Ishikawa (cell line): Measurements from ENCODE around the gene RAP1GAP.

ENCODE experiments used
- CEBPB ChIP-seq: IDR thresholded peaks from 2 replicates; pipeline ENCODE4 v1.6.1; 2012
- CREB1 ChIP-seq: IDR thresholded peaks from 2 replicates; pipeline ENCODE4 v1.6.1; 2012; ENCODE audit warnings: low read depth
- EGR1 ChIP-seq: IDR thresholded peaks from 2 replicates; pipeline ENCODE4 v1.6.1; 2012
- EP300 ChIP-seq: IDR thresholded peaks from 2 replicates; pipeline ENCODE4 v1.6.1; 2012; ENCODE audit warnings: borderline replicate concordance
- FOXM1 ChIP-seq: IDR thresholded peaks from 2 replicates; pipeline ENCODE4 v1.6.1; 2012; ENCODE audit warnings: low read depth, borderline replicate concordance
- NFIC ChIP-seq: IDR thresholded peaks from 2 replicates; pipeline ENCODE4 v1.6.1; 2012
- RAD21 ChIP-seq: IDR thresholded peaks from 2 replicates; pipeline ENCODE4 v1.6.1; 2012; ENCODE audit warnings: low read depth
- TAF1 ChIP-seq: IDR thresholded peaks from 2 replicates; pipeline ENCODE4 v1.6.1; 2012; ENCODE audit warnings: low read depth, mild to moderate bottlenecking
- TCF12 ChIP-seq: IDR thresholded peaks from 2 replicates; pipeline ENCODE4 v1.6.1; 2012; ENCODE audit warnings: low read depth
- TEAD4 ChIP-seq: IDR thresholded peaks from 2 replicates; pipeline ENCODE4 v1.6.1; 2012
- USF1 ChIP-seq: IDR thresholded peaks from 2 replicates; pipeline ENCODE4 v1.6.1; 2012
- YY1 ChIP-seq: IDR thresholded peaks from 2 replicates; pipeline ENCODE4 v1.6.1; 2012; ENCODE audit warnings: low read depth
- ZBTB7A ChIP-seq: IDR thresholded peaks from 2 replicates; pipeline ENCODE4 v1.6.1; 2012; ENCODE audit warnings: low read depth
- TF ChIP-seq, protein P1 (sequence below): IDR thresholded peaks from 2 replicates; pipeline ENCODE4 v1.6.1; 2012
- TF ChIP-seq, protein P2 (sequence below): IDR thresholded peaks from 2 replicates; pipeline ENCODE4 v1.6.1; 2012; ENCODE audit warnings: low read depth, mild to moderate bottlenecking

Gene RAP1GAP

DNA sequence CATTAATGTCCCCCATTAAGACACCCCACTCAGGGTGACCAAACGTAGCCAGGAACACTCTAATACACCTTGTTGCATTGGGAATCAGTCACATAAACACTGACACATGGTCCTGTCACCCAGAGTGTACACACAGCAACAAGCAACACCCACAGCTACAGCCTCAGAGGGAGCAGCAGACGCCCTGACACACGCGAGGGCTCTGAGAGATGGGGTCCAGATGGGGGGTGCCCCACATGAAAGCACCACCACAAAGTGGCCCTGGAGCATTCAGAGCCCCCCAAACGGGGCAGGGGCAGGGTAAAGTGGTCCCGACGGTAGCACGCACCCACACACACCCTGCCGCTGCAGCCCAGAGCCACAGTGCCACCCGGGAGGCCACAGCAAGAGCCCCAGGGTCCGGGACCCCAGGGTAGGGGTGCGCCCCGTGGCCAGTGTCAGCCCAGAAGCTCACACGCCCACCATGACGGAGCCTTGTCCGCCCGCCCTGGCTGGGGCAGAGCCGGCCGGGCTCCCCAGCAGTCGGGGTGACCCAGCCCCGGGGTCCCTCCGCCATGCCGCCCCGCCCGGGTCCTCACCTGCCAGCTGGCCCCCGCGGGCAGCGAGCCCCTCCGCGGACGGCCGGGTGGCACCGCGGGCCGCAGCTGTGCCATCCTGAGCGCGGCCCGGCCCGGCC, 47.3 kb downstream of the RAP1GAP start:
- TF ChIP-seq CEBPB (no peak), FOXM1 (no peak), EGR1 (no peak), TEAD4 (no peak), ZBTB7A (peak; percentile 67; the same call in 1 of the 2 replicates), CREB1 (no peak)
- TF ChIP-seq, protein P1, sequence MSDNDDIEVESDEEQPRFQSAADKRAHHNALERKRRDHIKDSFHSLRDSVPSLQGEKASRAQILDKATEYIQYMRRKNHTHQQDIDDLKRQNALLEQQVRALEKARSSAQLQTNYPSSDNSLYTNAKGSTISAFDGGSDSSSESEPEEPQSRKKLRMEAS, result no peak

- no peak for TF ChIP-seq YY1
- no peak for TF ChIP-seq TCF12
- TF ChIP-seq CEBPB, result no peak
- TF ChIP-seq EGR1, result no peak
- no peak for TF ChIP-seq ZBTB7A
- TF ChIP-seq, protein P1, result no peak
- no peak for TF ChIP-seq TAF1
- TF ChIP-seq EP300, result no peak
- no peak for TF ChIP-seq FOXM1
- no peak for TF ChIP-seq RAD21
- no peak for TF ChIP-seq CREB1
- no peak for TF ChIP-seq NFIC
- TF ChIP-seq USF1, result no peak
- TF ChIP-seq, protein P2, sequence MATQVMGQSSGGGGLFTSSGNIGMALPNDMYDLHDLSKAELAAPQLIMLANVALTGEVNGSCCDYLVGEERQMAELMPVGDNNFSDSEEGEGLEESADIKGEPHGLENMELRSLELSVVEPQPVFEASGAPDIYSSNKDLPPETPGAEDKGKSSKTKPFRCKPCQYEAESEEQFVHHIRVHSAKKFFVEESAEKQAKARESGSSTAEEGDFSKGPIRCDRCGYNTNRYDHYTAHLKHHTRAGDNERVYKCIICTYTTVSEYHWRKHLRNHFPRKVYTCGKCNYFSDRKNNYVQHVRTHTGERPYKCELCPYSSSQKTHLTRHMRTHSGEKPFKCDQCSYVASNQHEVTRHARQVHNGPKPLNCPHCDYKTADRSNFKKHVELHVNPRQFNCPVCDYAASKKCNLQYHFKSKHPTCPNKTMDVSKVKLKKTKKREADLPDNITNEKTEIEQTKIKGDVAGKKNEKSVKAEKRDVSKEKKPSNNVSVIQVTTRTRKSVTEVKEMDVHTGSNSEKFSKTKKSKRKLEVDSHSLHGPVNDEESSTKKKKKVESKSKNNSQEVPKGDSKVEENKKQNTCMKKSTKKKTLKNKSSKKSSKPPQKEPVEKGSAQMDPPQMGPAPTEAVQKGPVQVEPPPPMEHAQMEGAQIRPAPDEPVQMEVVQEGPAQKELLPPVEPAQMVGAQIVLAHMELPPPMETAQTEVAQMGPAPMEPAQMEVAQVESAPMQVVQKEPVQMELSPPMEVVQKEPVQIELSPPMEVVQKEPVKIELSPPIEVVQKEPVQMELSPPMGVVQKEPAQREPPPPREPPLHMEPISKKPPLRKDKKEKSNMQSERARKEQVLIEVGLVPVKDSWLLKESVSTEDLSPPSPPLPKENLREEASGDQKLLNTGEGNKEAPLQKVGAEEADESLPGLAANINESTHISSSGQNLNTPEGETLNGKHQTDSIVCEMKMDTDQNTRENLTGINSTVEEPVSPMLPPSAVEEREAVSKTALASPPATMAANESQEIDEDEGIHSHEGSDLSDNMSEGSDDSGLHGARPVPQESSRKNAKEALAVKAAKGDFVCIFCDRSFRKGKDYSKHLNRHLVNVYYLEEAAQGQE, result no peak
- TF ChIP-seq TEAD4, result no peak
Observed at GRCh38 chr1:21621051-21621450, 48.1 kb downstream of the RAP1GAP start.

- TF ChIP-seq ZBTB7A (peak; percentile 54; the same call in 1 of the 2 replicates), EP300 (no peak), USF1 (no peak), FOXM1 (no peak), NFIC (0 out of 2 replicates have a peak, but pooled peaks have one; percentile 5), CREB1 (no peak), TCF12 (no peak)
- TF ChIP-seq, protein P2, result no peak
Observed at GRCh38 chr1:21620496-21620895, 48.7 kb downstream of the RAP1GAP start.

GRCh38 chr1:21620011-21620410, 49.1 kb downstream of the RAP1GAP start:
- TF ChIP-seq USF1 (no peak), RAD21 (no peak), NFIC (peak; percentile 14; the same call in 1 of the 2 replicates)

- TF ChIP-seq YY1 (no peak), FOXM1 (no peak), RAD21 (no peak), TEAD4 (no peak), EGR1 (no peak), ZBTB7A (no peak), TAF1 (no peak), USF1 (no peak)
- TF ChIP-seq, protein P1, result no peak
Observed at GRCh38 chr1:21619375-21619947, 49.7 kb downstream of the RAP1GAP start.
